ENCODE measurements around the gene MRPS23.
A peak's percentile ranks its signal among the peaks of the same experiment; 100 is the strongest.

The MRPS23 gene

DNA sequence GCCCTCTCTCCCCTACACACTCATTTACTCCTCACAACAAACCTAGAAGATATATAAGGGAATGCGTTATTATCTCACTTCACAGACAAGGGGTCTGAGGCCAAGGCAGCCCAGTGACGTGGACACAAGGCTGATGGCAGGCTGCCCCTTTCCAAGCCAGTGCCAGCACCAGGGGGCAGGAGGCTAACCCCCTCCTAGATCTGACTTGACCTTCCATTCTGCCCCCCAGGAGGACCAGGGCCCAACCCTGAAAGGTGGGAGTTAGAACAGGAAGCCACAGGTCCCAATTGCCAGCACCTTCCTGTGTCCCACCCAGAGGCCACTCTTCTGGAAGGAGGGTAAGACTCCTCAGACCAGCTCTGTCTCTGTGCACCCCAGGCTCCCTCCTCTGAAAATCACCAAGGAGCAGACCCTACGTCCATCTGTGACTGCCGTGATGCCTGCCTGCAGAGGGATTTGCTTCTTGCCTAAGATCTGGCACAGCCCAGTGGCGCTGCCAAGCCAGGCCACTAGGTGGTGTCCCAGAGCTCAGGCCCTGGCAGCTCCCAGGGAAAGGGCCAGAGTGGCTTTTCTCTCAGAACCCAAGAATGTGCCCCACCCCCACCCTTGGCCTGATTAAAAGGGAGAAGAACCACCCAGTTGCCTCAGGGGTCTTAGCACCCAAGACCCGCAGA lies 42.4 kb upstream of the MRPS23 start:
- 0 out of 2 replicates have a peak overlapping the region, but pooled peaks have one; percentile 12 for H3K4me3 ChIP-seq (ENCODE audit: low read depth, low read length)
- TF ChIP-seq, protein P1, sequence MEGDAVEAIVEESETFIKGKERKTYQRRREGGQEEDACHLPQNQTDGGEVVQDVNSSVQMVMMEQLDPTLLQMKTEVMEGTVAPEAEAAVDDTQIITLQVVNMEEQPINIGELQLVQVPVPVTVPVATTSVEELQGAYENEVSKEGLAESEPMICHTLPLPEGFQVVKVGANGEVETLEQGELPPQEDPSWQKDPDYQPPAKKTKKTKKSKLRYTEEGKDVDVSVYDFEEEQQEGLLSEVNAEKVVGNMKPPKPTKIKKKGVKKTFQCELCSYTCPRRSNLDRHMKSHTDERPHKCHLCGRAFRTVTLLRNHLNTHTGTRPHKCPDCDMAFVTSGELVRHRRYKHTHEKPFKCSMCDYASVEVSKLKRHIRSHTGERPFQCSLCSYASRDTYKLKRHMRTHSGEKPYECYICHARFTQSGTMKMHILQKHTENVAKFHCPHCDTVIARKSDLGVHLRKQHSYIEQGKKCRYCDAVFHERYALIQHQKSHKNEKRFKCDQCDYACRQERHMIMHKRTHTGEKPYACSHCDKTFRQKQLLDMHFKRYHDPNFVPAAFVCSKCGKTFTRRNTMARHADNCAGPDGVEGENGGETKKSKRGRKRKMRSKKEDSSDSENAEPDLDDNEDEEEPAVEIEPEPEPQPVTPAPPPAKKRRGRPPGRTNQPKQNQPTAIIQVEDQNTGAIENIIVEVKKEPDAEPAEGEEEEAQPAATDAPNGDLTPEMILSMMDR (IDR thresholded peaks at IDR 0.05; ENCODE audit: low read depth, low read length) = peak; percentile 99

DNA sequence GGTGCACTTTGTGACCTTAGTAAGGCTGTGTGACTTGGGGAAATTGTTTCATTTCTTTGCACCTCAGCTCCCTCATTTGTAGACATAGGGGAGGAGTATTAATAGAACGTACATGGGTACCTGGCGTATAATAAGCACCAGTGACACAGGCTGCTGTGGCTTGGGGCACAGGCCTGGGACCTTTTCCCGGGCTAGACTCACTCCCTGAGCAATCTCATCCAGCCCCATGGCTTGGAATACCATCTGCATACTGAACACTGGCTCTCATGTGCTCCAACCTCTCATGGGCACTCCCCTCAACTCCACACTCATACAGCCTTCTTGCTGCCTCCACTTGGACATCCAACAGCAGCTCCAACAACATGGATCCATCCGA lies 41.0 kb upstream of the MRPS23 start:
- TF ChIP-seq, protein P1 (IDR thresholded peaks at IDR 0.05; ENCODE audit: low read depth, low read length) = no peak
- H3K4me3 ChIP-seq (ENCODE audit: low read depth, low read length) = no peak overlapping the region

DNA sequence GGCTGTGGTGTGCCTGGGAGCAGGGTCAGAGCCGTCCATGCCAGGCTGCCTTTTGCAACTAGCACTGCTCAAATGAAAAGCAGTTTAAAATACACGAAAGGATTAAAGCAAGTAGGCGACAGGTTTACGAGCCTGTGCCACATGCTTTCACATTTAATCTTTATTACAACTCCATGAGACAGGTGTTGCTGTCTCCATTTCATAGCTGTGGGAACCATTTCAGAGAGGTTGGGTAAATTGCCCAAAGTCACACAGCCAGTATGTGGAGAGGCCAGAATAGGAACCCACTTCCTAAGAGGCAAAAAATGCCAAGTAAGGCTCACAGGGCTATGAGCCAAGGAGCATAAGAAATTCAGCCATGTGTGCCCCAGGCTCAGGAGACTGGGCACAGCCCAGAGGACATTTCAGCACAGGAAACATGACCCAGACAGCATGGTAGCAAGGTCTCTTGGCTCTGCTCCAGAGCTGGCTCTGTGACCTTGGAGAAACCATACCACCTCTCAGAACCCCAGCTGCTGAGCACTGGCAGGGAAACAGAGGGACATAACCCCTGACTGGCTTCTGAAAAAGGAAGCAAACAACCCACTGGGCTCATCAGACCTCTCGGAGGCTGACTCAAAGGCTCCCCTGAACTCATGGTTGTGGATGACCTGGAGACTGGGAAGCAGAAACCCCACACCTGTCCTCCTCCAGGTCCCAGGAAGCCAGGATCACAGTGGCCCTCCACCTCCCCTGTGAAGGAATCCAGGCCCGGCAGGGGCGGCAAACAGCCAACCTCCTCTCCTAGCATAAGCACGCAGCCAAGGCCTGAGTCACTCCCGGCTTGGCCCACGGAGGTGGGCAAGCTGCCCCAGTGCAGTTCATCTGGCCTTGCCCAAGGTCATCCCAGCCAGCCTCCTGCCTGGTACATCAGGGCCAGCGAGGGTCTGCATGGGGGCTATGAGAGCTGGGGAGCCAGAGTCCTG lies 40.3 kb upstream of the MRPS23 start:
- no peak overlapping the region for H3K4me3 ChIP-seq (ENCODE audit: low read depth, low read length)
- TF ChIP-seq, protein P1 (IDR thresholded peaks at IDR 0.05; ENCODE audit: low read depth, low read length) = no peak

DNA sequence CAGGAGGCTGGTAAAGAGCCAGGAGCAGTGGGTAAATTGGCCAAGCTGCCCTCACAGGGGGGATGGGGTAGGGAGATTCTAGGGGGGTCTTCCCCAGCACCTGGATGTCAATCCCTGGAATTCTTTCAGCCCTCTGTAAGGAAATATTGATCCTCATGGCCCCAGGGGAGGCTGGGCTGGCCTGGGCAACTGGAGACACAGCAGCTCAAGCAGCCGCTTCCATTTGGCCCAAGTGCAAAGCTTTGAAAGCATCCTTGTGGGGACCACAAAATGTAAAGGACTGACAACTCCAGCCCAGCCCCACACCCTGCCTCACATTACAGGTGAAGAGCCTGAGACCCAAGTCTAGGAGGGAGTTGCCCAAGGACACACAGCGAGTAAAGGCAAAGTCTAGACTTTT lies 39.4 kb upstream of the MRPS23 start:
- TF ChIP-seq, protein P1 (IDR thresholded peaks at IDR 0.05; ENCODE audit: low read depth, low read length) = no peak
- H3K4me3 ChIP-seq (ENCODE audit: low read depth, low read length) = no peak overlapping the region

DNA sequence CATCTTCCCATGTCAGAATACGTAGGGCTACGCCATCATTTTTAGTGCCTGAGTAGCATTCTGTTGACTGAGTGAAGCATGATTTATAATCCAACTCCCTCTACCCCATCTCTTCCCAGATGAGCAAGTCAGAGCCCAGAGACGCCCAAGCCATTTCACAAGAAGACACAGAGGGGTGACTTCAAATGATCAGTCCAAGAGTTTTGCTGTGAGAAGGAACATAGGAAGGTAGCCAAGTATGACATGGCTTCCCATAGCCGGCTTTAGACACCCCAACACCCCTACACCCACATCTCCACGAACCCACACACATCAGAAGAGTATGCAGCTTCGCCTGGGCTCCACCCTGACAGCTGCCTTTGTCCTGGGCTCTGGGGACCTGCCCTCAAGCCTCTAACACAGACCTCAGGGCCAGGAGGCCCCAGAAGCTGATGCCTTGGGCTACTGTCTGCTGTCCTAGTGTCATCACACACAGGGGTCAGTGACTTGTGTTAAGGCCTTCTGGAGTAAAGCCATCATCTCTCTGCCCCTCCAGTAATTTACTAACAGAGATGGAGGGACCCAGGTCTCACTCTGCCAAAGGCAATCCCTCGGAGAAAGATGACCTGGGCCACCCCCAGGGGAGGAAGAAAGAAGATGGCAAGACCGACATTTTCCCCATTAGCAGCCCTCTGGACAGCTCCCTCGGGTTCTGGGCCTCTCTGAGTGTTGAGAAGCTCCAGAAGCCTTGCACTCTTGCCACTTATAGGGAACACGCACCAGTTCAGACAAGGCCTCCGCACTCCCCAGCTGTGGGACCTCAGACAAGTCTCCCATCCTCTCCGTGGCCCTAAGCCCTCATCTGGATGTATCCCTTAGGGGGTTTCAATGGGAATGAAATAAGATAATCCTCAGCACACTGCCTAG lies 38.7 kb upstream of the MRPS23 start:
- H3K4me3 ChIP-seq (ENCODE audit: low read depth, low read length) = no peak overlapping the region

DNA sequence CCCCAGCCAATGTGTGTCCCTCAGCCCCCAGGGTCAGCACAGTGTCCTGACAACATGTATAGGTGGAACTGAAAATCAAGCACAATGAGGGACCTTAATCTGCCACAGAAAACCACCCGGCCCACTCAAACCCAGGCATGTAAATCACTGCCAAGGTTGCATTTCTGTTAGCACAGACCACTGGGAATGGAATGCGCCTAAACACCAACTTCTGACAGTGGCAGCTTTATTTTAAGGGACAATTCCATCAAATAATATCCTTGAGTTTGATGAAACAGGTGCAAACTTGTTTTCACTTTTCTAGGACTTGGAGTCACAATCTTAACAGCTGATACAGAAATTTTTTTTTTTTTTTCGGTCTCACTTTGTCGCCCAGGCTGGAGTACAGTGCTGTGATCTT lies 37.3 kb upstream of the MRPS23 start:
- TF ChIP-seq, protein P1 (IDR thresholded peaks at IDR 0.05; ENCODE audit: low read depth, low read length) = no peak
- no peak overlapping the region for H3K4me3 ChIP-seq (ENCODE audit: low read depth, low read length)

More for the DNA sequence above, 38.7 kb upstream of the MRPS23 start:
- TF ChIP-seq, protein P1 (IDR thresholded peaks at IDR 0.05; ENCODE audit: low read depth, low read length) = no peak

All from WI38 (cell line).